Measurements from ENCODE around the gene CEBPG.

Gene CEBPG

GRCh38 chr19:33426621-33427361, 53.3 kb downstream of the CEBPG start:
- no peak for DNase-seq

GRCh38 chr19:33427801-33428626, 54.5 kb downstream of the CEBPG start:
- no peak for DNase-seq

GRCh38 chr19:33428627-33429125, 55.2 kb downstream of the CEBPG start:
- no peak for DNase-seq

GRCh38 chr19:33429891-33430673, 56.6 kb downstream of the CEBPG start:
- DNase-seq = no peak

- DNase-seq = no peak
These were observed 57.3 kb downstream of the CEBPG start for GRCh38 chr19:33430674-33431277.

- DNase-seq = no peak
These were observed 58.5 kb downstream of the CEBPG start for GRCh38 chr19:33432015-33432414.

Data from GOT3 (cell line).